Breast epithelium (tissue), 4 donors: ENCODE data around the gene WDR37. TPM values are rescaled to one million over a fixed set of nuclear protein-coding genes. Genes with fewer than 3 reads are reported as not detected.
"Not testable (repeated sequence)": the region's sequence is repeated elsewhere in the genome, so short reads cannot be mapped to it uniquely, and the experiment has no call there.

ENCODE experiments used
- DNase-seq, 2 donors: peaks; one replicate each; pipeline ENCODE4 v3.0.0-alpha.2; 2019; ENCODE audit warnings: low spot score in 2 of 2
- H3K27ac ChIP-seq, 2 donors: fragments of 200-600 bp; sonication (generic) in 1 of 2; one replicate each; pipeline ENCODE4 v1.5.1; 2016 to 2019; ENCODE audit warnings: mild to moderate bottlenecking in 1 of 2
- H3K27me3 ChIP-seq, 2 donors: fragments of 200-600 bp; sonication (generic) in 1 of 2; one replicate each; pipeline versions ENCODE4 v1.5.1 to v1.6.0; 2017 to 2019; ENCODE audit warnings: control low read depth in 1 of 2, mild to moderate bottlenecking in 1 of 2
- H3K36me3 ChIP-seq: fragments of 200-600 bp; one replicate; pipeline ENCODE4 v1.5.1; 2019
- H3K4me1 ChIP-seq, 2 donors: fragments of 200-600 bp; sonication (generic); one replicate each; pipeline ENCODE4 v1.5.1; 2016 to 2019; ENCODE audit warnings: control low read depth in 1 of 2
- H3K4me3 ChIP-seq, 3 donors: fragments of 200-600 bp; sonication (generic); 1 replicate in 2 of 3; 2 replicates in 1 of 3; pipeline ENCODE4 v1.5.1; 2016 to 2019; ENCODE audit warnings: mild to moderate bottlenecking in 3 of 3, moderate library complexity in 2 of 3
- H3K9me3 ChIP-seq, 2 donors: fragments of 200-600 bp; sonication (generic) in 1 of 2; one replicate each; pipeline ENCODE4 v1.5.1; 2016 to 2019; ENCODE audit warnings: control low read depth in 1 of 2
- POLR2A ChIP-seq: fragments of 450-650 bp; IDR thresholded peaks from one replicate; pipeline ENCODE4 v1.6.1; 2016; ENCODE audit warnings: antibody characterized with exemption, mild to moderate bottlenecking, moderate library complexity
- POLR2AphosphoS5 ChIP-seq, 3 donors: sonication (generic); formaldehyde crosslinking; IDR thresholded peaks; one replicate each; pipeline ENCODE4 v1.6.1; 2017; ENCODE audit warnings: antibody characterized with exemption in 3 of 3
- intact Hi-C: fragments of 100-400 bp; cut with DNase I; formaldehyde crosslinking; loops from one replicate; pipeline ENCODE4 v1.15.1; 2023; ENCODE audit warnings: low total_unique reads
- total RNA-seq, 3 donors: library from RNA; depleted of rRNA; stranded (reverse); fragments of >200 nt; gene quantifications; one replicate each; pipeline ENCODE4 v1.1.0, GENCODE V29; 2016
- TF ChIP-seq, protein P1 (sequence below), 3 donors: fragments of 450-650 bp; IDR thresholded peaks; one replicate each; pipeline ENCODE4 v1.5.1; 2016 to 2017; ENCODE audit warnings: antibody characterized with exemption in 3 of 3, mild to moderate bottlenecking in 3 of 3, moderate library complexity in 3 of 3

The WDR37 gene, protein sequence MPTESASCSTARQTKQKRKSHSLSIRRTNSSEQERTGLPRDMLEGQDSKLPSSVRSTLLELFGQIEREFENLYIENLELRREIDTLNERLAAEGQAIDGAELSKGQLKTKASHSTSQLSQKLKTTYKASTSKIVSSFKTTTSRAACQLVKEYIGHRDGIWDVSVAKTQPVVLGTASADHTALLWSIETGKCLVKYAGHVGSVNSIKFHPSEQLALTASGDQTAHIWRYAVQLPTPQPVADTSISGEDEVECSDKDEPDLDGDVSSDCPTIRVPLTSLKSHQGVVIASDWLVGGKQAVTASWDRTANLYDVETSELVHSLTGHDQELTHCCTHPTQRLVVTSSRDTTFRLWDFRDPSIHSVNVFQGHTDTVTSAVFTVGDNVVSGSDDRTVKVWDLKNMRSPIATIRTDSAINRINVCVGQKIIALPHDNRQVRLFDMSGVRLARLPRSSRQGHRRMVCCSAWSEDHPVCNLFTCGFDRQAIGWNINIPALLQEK
- 10 to 100 TPM; 13.9 to 18.0 (median 14.4) TPM for total RNA-seq

DNA sequence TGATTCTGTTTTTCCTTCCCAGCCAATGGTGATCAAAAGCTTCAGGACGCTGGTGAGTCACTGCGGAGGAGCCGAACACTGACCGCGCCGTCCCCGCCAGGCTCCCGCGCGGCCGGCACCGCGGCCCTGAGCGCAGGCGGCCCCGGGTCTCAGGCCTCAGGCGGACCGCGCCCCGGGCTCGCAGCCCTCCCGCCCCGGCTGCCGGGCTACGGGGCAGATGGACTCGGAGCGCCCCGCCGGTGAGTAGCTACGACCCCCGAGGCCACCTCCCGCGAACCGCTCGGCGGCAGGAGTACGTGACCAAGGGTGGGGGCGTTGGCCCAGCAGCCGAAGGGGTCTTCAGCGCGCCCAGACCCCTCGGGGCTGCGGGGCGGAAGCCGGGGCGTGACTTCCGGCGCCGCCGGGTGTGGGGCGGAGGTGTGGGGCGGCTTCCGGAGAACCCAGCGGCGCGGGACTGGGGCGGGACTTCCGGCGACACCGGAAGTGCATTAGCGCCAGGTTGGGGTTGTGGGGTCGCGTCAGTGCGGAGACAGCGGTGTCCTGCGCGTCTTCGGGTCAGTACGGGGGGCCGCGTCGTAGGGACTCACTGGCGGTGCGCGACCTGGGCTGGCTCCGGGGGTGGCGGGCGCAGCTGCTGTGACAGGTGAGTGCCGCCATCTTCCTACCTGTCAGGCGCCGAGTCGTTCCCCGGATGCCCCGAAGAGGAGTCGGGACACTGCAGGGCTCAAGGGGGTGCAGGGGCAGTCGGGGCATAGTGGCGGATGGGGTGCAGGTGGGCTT, at the start of gene WDR37:
Gene WDR37 (plus strand): TSS at position 60 of the 780 bp plus-strand sequence. CDS start 15,771 bp downstream, outside the sequence.
- Histone ChIP-seq H3K9me3 (no peaks in the 10 kb centered on the region), H3K27ac (peak within 1 kb of the TSS; percentile 98 to 99), H3K4me3 (peak within 1 kb of the TSS; percentile 68 to 95 (median 93)), H3K36me3 (no peaks in the 10 kb centered on the region), H3K4me1 (peaks cover 0 to 5% of the 10 kb centered on the region in 2 donors), H3K27me3 (no peaks in the 10 kb centered on the region)
- peak; percentile 63 to 82 for DNase-seq
- intact Hi-C loops: no loop called here
- TF ChIP-seq POLR2A (peak; percentile 13), POLR2AphosphoS5 (IDR thresholded peaks at IDR 0.05) (peak; percentile 71 to 84 (median 75))
- TF ChIP-seq, protein P1, sequence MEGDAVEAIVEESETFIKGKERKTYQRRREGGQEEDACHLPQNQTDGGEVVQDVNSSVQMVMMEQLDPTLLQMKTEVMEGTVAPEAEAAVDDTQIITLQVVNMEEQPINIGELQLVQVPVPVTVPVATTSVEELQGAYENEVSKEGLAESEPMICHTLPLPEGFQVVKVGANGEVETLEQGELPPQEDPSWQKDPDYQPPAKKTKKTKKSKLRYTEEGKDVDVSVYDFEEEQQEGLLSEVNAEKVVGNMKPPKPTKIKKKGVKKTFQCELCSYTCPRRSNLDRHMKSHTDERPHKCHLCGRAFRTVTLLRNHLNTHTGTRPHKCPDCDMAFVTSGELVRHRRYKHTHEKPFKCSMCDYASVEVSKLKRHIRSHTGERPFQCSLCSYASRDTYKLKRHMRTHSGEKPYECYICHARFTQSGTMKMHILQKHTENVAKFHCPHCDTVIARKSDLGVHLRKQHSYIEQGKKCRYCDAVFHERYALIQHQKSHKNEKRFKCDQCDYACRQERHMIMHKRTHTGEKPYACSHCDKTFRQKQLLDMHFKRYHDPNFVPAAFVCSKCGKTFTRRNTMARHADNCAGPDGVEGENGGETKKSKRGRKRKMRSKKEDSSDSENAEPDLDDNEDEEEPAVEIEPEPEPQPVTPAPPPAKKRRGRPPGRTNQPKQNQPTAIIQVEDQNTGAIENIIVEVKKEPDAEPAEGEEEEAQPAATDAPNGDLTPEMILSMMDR (IDR thresholded peaks at IDR 0.05): peak in 1 of 3 donors; percentile 16

DNA sequence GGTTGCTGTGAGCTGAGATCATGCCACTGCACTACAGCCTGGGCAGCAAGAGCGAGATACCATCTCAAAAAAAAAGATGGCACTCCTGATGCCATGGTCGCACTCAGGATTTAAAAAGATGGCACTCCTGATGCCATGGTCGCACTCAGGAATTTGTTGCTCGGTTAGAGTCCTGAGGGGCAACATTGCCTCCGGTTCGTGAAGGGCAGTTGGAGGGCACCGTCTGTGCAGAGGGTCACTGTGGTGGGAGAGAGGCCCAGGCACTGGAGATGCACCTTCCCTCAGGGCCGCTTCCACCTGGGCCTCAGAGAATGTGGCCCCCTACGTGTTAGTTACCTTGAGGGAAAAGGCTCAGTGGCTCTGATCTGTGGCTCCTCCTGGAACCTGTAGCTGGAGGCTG, 49.6 kb upstream of the WDR37 start:
- TF ChIP-seq, protein P1 (IDR thresholded peaks at IDR 0.05): no peak
- TF ChIP-seq POLR2A (no peak), POLR2AphosphoS5 (IDR thresholded peaks at IDR 0.05) (no peak)
- intact Hi-C loops: no loop called here
- H3K4me1 ChIP-seq: no peaks in the 10 kb centered on the region
- no peak overlapping the region for H3K27ac ChIP-seq
- peaks cover 36% of the 10 kb centered on the region for H3K36me3 ChIP-seq
- peaks cover 0 to 14% of the 10 kb centered on the region in 2 donors for H3K9me3 ChIP-seq
- no peak overlapping the region for H3K4me3 ChIP-seq
- DNase-seq: no peak
- H3K27me3 ChIP-seq: no peaks in the 10 kb centered on the region

DNA sequence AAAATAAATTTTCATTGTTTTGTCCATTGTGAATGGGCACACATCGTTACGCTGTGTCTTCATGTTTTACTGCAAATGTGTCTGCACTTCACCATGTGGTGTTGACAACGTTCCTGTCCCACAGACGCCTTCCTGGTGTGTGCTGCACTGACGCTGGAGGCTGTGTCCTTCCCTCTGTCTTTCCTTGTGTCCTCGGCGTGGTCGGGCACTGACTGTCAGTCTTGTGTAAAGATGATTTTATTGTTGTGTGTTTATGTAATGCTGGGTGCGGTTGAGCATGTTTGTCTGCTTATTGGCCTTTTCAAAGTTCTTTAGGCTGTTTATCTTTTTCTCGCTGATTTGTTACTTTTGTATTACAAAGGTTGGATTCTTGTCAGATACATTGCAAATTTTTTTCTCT, 48.6 kb upstream of the WDR37 start:
- no peaks in the 10 kb centered on the region for H3K4me1 ChIP-seq
- no peaks in the 10 kb centered on the region for H3K27me3 ChIP-seq
- H3K36me3 ChIP-seq: peaks cover 36% of the 10 kb centered on the region
- DNase-seq: no peak
- intact Hi-C loops: no loop called here
- no peak overlapping the region for H3K27ac ChIP-seq
- peaks cover 0 to 5% of the 10 kb centered on the region in 2 donors for H3K9me3 ChIP-seq
- no peak overlapping the region for H3K4me3 ChIP-seq
- TF ChIP-seq POLR2AphosphoS5 (IDR thresholded peaks at IDR 0.05) (no peak), POLR2A (no peak)
- TF ChIP-seq, protein P1 (IDR thresholded peaks at IDR 0.05): no peak

DNA sequence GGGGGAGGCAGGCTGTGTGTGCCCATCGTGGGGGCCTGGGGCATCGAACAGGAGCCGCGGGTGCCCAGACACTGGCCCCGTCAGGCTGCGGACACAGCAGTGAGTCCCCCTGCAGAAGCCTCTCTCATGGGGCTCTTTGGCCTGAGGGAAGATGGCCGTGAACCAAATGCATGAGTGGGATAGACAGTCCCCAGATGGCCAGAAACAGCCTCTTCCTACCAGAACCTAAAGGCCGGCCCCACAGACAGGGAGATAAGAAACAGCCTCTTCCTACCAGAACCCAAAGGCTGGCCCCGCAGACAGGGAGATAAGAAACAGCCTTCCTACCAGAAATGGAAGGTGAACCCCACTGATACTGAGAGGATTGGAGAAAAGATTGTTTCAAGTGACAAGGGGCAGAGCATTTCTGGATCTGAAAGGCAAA, 47.1 kb upstream of the WDR37 start:
- no peak overlapping the region for H3K27ac ChIP-seq
- intact Hi-C loops: no loop called here

DNA sequence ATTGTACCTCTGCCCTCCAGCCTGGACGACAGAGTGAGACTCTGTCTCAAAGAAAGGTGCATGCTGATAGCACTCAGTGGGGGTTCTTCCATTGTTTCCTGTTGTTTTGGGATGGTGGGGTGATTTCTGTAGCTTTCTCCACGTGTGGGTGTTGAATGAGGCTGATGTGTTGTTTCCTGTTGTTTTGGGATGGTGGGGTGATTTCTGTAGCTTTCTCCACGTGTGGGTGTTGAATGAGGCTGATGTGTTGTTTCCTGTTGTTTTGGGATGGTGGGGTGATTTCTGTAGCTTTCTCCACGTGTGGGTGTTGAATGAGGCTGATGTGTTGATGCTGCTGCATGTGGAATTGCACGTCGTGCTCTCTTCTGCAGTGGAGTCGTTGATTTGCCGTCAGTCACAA, 46.2 kb upstream of the WDR37 start:
- H3K9me3 ChIP-seq, H3K27me3 ChIP-seq, H3K4me3 ChIP-seq, H3K27ac ChIP-seq, DNase-seq, H3K4me1 ChIP-seq, intact Hi-C loops: not testable (repeated sequence)
- peaks cover 20% of the 10 kb centered on the region for H3K36me3 ChIP-seq

More for the DNA sequence above, 47.1 kb upstream of the WDR37 start:
- H3K27me3 ChIP-seq: no peaks in the 10 kb centered on the region
- DNase-seq: no peak
- H3K4me3 ChIP-seq: no peak overlapping the region
- TF ChIP-seq, protein P1 (IDR thresholded peaks at IDR 0.05): no peak
- TF ChIP-seq POLR2A (no peak), POLR2AphosphoS5 (IDR thresholded peaks at IDR 0.05) (no peak)
- H3K36me3 ChIP-seq: peaks cover 25% of the 10 kb centered on the region
- H3K9me3 ChIP-seq: no peaks in the 10 kb centered on the region
- H3K4me1 ChIP-seq: no peaks in the 10 kb centered on the region
